ENCODE results near the gene CFAP161.

DNA sequence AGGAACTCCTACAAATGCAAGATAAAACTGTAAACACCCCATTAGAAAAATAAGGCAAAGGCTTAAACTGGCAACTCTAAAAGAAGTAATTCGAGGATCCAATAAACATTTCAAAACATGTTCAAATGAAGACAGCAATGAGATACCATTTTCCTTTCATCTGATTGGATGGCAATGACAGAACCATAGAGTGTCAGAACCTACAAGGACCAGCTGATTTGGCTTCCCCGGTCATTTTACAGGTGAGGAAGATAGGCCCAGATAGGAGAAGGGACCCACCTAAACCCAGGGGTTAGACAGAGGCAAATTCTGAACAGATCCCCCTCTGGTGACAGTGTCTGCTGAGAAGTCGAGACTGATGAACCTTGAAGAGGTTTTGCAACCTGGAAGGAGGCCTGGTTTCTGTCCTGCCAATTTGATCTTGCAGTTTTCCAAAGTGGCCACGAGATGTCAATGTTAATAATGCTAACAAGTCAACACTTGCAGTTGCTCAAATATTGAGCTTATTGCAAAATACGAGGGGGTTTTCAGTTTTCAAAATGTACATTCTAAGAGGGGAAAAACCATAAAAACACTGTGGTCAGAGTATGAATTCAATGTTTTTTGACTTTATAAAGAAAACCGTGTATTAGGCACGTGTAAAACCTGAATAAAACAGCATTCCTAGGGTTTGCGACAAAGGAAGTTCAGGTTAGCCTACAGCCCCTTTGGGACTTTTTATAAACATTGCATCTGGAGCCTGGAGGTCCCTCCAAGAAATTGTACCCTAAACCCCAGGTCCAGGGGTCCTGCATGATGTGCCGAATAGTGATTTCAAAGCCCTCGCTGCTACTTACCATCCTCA lies 21.5 kb downstream of the CFAP161 start:
- TF ChIP-seq, protein P1, sequence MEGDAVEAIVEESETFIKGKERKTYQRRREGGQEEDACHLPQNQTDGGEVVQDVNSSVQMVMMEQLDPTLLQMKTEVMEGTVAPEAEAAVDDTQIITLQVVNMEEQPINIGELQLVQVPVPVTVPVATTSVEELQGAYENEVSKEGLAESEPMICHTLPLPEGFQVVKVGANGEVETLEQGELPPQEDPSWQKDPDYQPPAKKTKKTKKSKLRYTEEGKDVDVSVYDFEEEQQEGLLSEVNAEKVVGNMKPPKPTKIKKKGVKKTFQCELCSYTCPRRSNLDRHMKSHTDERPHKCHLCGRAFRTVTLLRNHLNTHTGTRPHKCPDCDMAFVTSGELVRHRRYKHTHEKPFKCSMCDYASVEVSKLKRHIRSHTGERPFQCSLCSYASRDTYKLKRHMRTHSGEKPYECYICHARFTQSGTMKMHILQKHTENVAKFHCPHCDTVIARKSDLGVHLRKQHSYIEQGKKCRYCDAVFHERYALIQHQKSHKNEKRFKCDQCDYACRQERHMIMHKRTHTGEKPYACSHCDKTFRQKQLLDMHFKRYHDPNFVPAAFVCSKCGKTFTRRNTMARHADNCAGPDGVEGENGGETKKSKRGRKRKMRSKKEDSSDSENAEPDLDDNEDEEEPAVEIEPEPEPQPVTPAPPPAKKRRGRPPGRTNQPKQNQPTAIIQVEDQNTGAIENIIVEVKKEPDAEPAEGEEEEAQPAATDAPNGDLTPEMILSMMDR (IDR thresholded peaks at IDR 0.05; ENCODE audit: low read depth, low read length, missing input control), result peak; percentile 71
- no peak for TF ChIP-seq ATF3 (IDR thresholded peaks at IDR 0.05)
- no peak for TF ChIP-seq HNF4G (IDR thresholded peaks at IDR 0.05)
- peak; percentile 83 to 85 for TF ChIP-seq RAD21 (IDR thresholded peaks at IDR 0.05)
- TF ChIP-seq JUND (IDR thresholded peaks at IDR 0.05), result no peak
- TF ChIP-seq SP1 (IDR thresholded peaks at IDR 0.05), result no peak

Data from liver (tissue), 3 donors.